Inferior parietal cortex (tissue), 1 donor: ENCODE data around the gene SULF2.
A peak's percentile ranks its signal among the peaks of the same experiment; 100 is the strongest.

Experiments used
- DNase-seq: peaks from one replicate; pipeline ENCODE4 v3.0.0-alpha.2; 2016; ENCODE audit errors: extremely low spot score

Gene SULF2

GRCh38 chr20:47737923-47738322, 47.4 kb downstream of the SULF2 start:
- DNase-seq, result no peak

GRCh38 chr20:47736570-47737152, 48.6 kb downstream of the SULF2 start:
- DNase-seq, result no peak

GRCh38 chr20:47735412-47736400, 49.6 kb downstream of the SULF2 start:
- no peak for DNase-seq

- no peak for DNase-seq
Observed at GRCh38 chr20:47734870-47735269, 50.4 kb downstream of the SULF2 start.

GRCh38 chr20:47733892-47734291, 51.4 kb downstream of the SULF2 start:
- no peak for DNase-seq

GRCh38 chr20:47730744-47731143, 54.5 kb downstream of the SULF2 start:
- no peak for DNase-seq

GRCh38 chr20:47729472-47729871, 55.8 kb downstream of the SULF2 start:
- DNase-seq, result no peak

GRCh38 chr20:47727909-47728361, 57.3 kb downstream of the SULF2 start:
- DNase-seq, result peak; percentile 34

GRCh38 chr20:47727170-47727880, 58.0 kb downstream of the SULF2 start:
- DNase-seq, result peak; percentile 18

GRCh38 chr20:47726632-47727031, 58.6 kb downstream of the SULF2 start:
- no peak for DNase-seq

- DNase-seq, result peak; percentile 89
Observed at GRCh38 chr20:47725248-47725973, 59.9 kb downstream of the SULF2 start.

- no peak for DNase-seq
Observed at GRCh38 chr20:47724910-47725247, 60.4 kb downstream of the SULF2 start.

GRCh38 chr20:47724396-47724795, 60.9 kb downstream of the SULF2 start:
- no peak for DNase-seq

GRCh38 chr20:47723322-47723721, 62.0 kb downstream of the SULF2 start:
- DNase-seq, result no peak

- DNase-seq, result no peak
Observed at GRCh38 chr20:47720636-47721427, 64.4 kb downstream of the SULF2 start.

GRCh38 chr20:47719625-47720024, 65.7 kb downstream of the SULF2 start:
- no peak for DNase-seq

GRCh38 chr20:47719211-47719610, 66.1 kb downstream of the SULF2 start:
- no peak for DNase-seq

- no peak for DNase-seq
Observed at GRCh38 chr20:47718398-47718797, 66.9 kb downstream of the SULF2 start.

- no peak for DNase-seq
Observed at GRCh38 chr20:47717421-47717820, 67.9 kb downstream of the SULF2 start.

- no peak for DNase-seq
Observed at GRCh38 chr20:47713878-47714450, 71.3 kb downstream of the SULF2 start.

GRCh38 chr20:47713163-47713562, 72.1 kb downstream of the SULF2 start:
- DNase-seq, result no peak
